H1 (cell line): ENCODE data around the gene HJURP. TPM values are rescaled to one million over a fixed set of nuclear protein-coding genes. Genes with fewer than 3 reads are reported as not detected.

Experiments used
- CTCF ChIA-PET: fragments of 300-600 bp; sonication (Branson Sonifier 250); formaldehyde crosslinking; loops from one replicate; lab custom pipeline; 2021; ENCODE audit not compliant: partially characterized antibody; lab: Charles Lee
- POLR2A ChIA-PET: fragments of 300-600 bp; sonication (Branson Sonifier 250); formaldehyde crosslinking; loops from one replicate; lab custom pipeline; 2021; ENCODE audit warnings: inconsistent platforms; ENCODE audit not compliant: partially characterized antibody; lab: Charles Lee
- DNase-seq, 2 experiments: peaks; one replicate each; pipeline versions ENCODE4 v3.0.0 to v3.0.0-alpha.2; 2010 to 2022; ENCODE audit warnings: low spot score in 2 of 2, low read depth in 1 of 2, mixed read lengths in 1 of 2
- FAIRE-seq: peaks from 2 replicates; lab custom pipeline; 2011; peaks lifted over from hg19 to GRCh38; lab: Jason Lieb, UNC
- H2AFZ ChIP-seq: 2 replicates; pipeline ENCODE4 v1.8.1; 2012; ENCODE audit warnings: low read length, inconsistent platforms
- H2AK5ac ChIP-seq: 2 replicates; pipeline ENCODE4 v1.6.1; 2013; ENCODE audit warnings: low read depth, low read length
- H2BK120ac ChIP-seq: replicated peaks from 2 replicates; pipeline ENCODE3; 2013; ENCODE audit warnings: low read depth, low read length, inconsistent platforms
- H2BK12ac ChIP-seq: 2 replicates; pipeline ENCODE4 v1.6.1; 2013; ENCODE audit warnings: low read depth, low read length
- H2BK15ac ChIP-seq: 2 replicates; pipeline ENCODE4 v1.6.1; 2013; ENCODE audit warnings: low read length
- H2BK20ac ChIP-seq: 2 replicates; pipeline ENCODE4 v1.6.1; 2013; ENCODE audit warnings: low read length
- H2BK5ac ChIP-seq: 2 replicates; pipeline ENCODE4 v1.6.1; 2013; ENCODE audit warnings: low read depth, low read length
- H3K14ac ChIP-seq: 2 replicates; pipeline ENCODE4 v1.6.1; 2013; ENCODE audit warnings: inconsistent platforms; ENCODE audit not compliant: insufficient read length
- H3K18ac ChIP-seq: 2 replicates; pipeline ENCODE4 v1.6.1; 2013; ENCODE audit warnings: low read length; ENCODE audit errors: extremely low read depth
- H3K23ac ChIP-seq: 2 replicates; pipeline ENCODE4 v1.6.1; 2013; ENCODE audit warnings: inconsistent platforms; ENCODE audit not compliant: insufficient read length
- H3K23me2 ChIP-seq: 2 replicates; pipeline ENCODE4 v1.6.1; 2013; ENCODE audit warnings: low read depth, low read length
- H3K27ac ChIP-seq: 2 replicates; pipeline ENCODE4 v1.6.1; 2011; ENCODE audit warnings: low read depth, low read length, inconsistent platforms
- H3K27me3 ChIP-seq, 4 experiments: replicated peaks in 1 of 4; 1 replicate in 1 of 4; 2 replicates in 3 of 4; pipeline versions ENCODE4 v1.6.1 to v1.8.1; 2011 to 2013; ENCODE audit warnings: low read length in 3 of 4, mild to moderate bottlenecking in 3 of 4, inconsistent platforms in 2 of 4, mixed read lengths in 2 of 4, moderate library complexity in 1 of 4; ENCODE audit not compliant: control insufficient read depth in 3 of 4, insufficient read depth in 3 of 4; ENCODE audit errors: extremely low read depth in 1 of 4
- H3K36me3 ChIP-seq, 4 experiments: 2 replicates each; pipeline versions ENCODE4 v1.6.1 to v1.8.1; 2011 to 2013; ENCODE audit warnings: mild to moderate bottlenecking in 4 of 4, low read length in 3 of 4, moderate library complexity in 2 of 4, control low read depth in 1 of 4, inconsistent platforms in 1 of 4; ENCODE audit not compliant: insufficient read depth in 4 of 4, control insufficient read depth in 2 of 4
- H3K4ac ChIP-seq: replicated peaks from 2 replicates; pipeline ENCODE3; 2013; ENCODE audit warnings: low read length, low read depth, mixed read lengths, inconsistent platforms; ENCODE audit not compliant: insufficient read length
- H3K4me1 ChIP-seq, 4 experiments: replicated peaks in 1 of 4; 1 replicate in 1 of 4; 2 replicates in 3 of 4; pipeline versions ENCODE4 v1.6.1 to v1.8.1; 2011 to 2013; ENCODE audit warnings: low read length in 3 of 4, inconsistent platforms in 2 of 4, mixed read lengths in 1 of 4; ENCODE audit not compliant: insufficient read depth in 4 of 4, control insufficient read depth in 3 of 4
- H3K4me2 ChIP-seq, 2 experiments: 2 replicates each; pipeline versions ENCODE4 v1.6.1 to v1.8.1; 2011 to 2013; ENCODE audit warnings: low read depth in 2 of 2, low read length in 2 of 2, control low read depth in 1 of 2, inconsistent platforms in 1 of 2, mild to moderate bottlenecking in 1 of 2; ENCODE audit not compliant: insufficient read depth in 1 of 2
- H3K4me3 ChIP-seq, 4 experiments: fragments of 200-600, 300-600 bp in 1 of 4; sonication (generic), shearing (Covaris generic), sonication (Bioruptor Twin) in 1 of 4; 2 replicates each; pipeline versions ENCODE4 v1.5.1 to v1.8.1; 2011 to 2016; ENCODE audit warnings: low read length in 4 of 4, low read depth in 3 of 4, control low read depth in 2 of 4, inconsistent platforms in 2 of 4, mild to moderate bottlenecking in 2 of 4, mixed read lengths in 1 of 4, moderate library complexity in 1 of 4; ENCODE audit not compliant: insufficient read depth in 2 of 4; ENCODE audit errors: extremely low read depth in 1 of 4
- H3K56ac ChIP-seq: replicated peaks from 2 replicates; pipeline ENCODE3; 2013; ENCODE audit warnings: low read depth, mild to moderate bottlenecking, mixed read lengths, low read length, inconsistent platforms; ENCODE audit not compliant: insufficient read length
- H3K79me1 ChIP-seq: 2 replicates; pipeline ENCODE4 v1.6.1; 2013; ENCODE audit warnings: low read depth, low read length, control low read depth
- H3K79me2 ChIP-seq, 2 experiments: 2 replicates each; pipeline versions ENCODE4 v1.6.1 to v1.8.1; 2012 to 2013; ENCODE audit warnings: low read length in 2 of 2, mild to moderate bottlenecking in 2 of 2, inconsistent platforms in 1 of 2; ENCODE audit not compliant: insufficient read depth in 2 of 2, control insufficient read depth in 1 of 2
- H3K9ac ChIP-seq, 4 experiments: replicated peaks in 1 of 4; 1 replicate in 1 of 4; 2 replicates in 3 of 4; pipeline versions ENCODE4 v1.6.1 to v1.8.1; 2011 to 2013; ENCODE audit warnings: low read depth in 3 of 4, low read length in 3 of 4, control low read depth in 2 of 4, mild to moderate bottlenecking in 2 of 4, moderate library complexity in 2 of 4, inconsistent platforms in 1 of 4; ENCODE audit errors: extremely low read depth in 1 of 4
- H3K9me3 ChIP-seq, 2 experiments: 2 replicates each; pipeline versions ENCODE4 v1.6.1 to v1.8.1; 2012 to 2013; ENCODE audit warnings: mild to moderate bottlenecking in 2 of 2, moderate library complexity in 2 of 2, control low read depth in 1 of 2, inconsistent platforms in 1 of 2, low read depth in 1 of 2, low read length in 1 of 2, mixed read lengths in 1 of 2; ENCODE audit not compliant: insufficient read depth in 2 of 2
- H4K20me1 ChIP-seq, 2 experiments: replicated peaks in 1 of 2; 2 replicates each; pipeline versions ENCODE3 to v1.8.1; 2011 to 2013; ENCODE audit warnings: inconsistent platforms in 2 of 2, low read length in 2 of 2, mild to moderate bottlenecking in 1 of 2; ENCODE audit not compliant: insufficient read depth in 2 of 2, control insufficient read depth in 1 of 2
- H4K5ac ChIP-seq: 2 replicates; pipeline ENCODE4 v1.6.1; 2013; ENCODE audit warnings: low read length, low read depth, mixed read lengths, inconsistent platforms; ENCODE audit not compliant: insufficient read length
- H4K8ac ChIP-seq: 2 replicates; pipeline ENCODE4 v1.8.0; 2013; ENCODE audit warnings: mild to moderate bottlenecking, moderate library complexity, low read length, inconsistent platforms; ENCODE audit not compliant: insufficient read depth; ENCODE audit errors: extremely low read depth
- H4K91ac ChIP-seq: replicated peaks from 2 replicates; pipeline ENCODE3; 2013; ENCODE audit warnings: low read length, mixed read lengths, inconsistent platforms; ENCODE audit not compliant: insufficient read length
- CEBPB ChIP-seq: IDR thresholded peaks from 2 replicates; pipeline ENCODE4 v1.6.1; 2012; ENCODE audit warnings: low read depth, low read length
- GTF2F1 ChIP-seq: IDR thresholded peaks from 2 replicates; pipeline ENCODE4 v1.6.1; 2012; ENCODE audit warnings: low read depth, low read length, improper control_type of control experiment, borderline replicate concordance
- RAD21 ChIP-seq, 2 experiments: IDR thresholded peaks in 1 of 2; conservative IDR thresholded peaks in 1 of 2; 2 replicates each; pipeline ENCODE4 v1.6.1; 2011; ENCODE audit warnings: low read depth in 2 of 2, low read length in 2 of 2, improper control_type of control experiment in 1 of 2, inconsistent platforms in 1 of 2, mild to moderate bottlenecking in 1 of 2, moderate library complexity in 1 of 2
- RBBP5 ChIP-seq: IDR thresholded peaks from 2 replicates; pipeline ENCODE4 v1.7.1; 2012; ENCODE audit warnings: low read depth, mild to moderate bottlenecking, inconsistent platforms, low read length, moderate library complexity, borderline replicate concordance
- RXRA ChIP-seq: IDR thresholded peaks from 2 replicates; pipeline ENCODE4 v1.6.1; 2011; ENCODE audit warnings: low read depth, mild to moderate bottlenecking, low read length, moderate library complexity; ENCODE audit not compliant: insufficient read depth
- SIX5 ChIP-seq: IDR thresholded peaks from 2 replicates; pipeline ENCODE4 v1.6.1; 2011; ENCODE audit warnings: mild to moderate bottlenecking, low read depth, low read length
- SP4 ChIP-seq: IDR thresholded peaks from 2 replicates; pipeline ENCODE4 v1.6.1; 2012; ENCODE audit warnings: low read length, inconsistent platforms
- TCF12 ChIP-seq: IDR thresholded peaks from 2 replicates; pipeline ENCODE4 v1.6.1; 2011; ENCODE audit warnings: low read depth, mild to moderate bottlenecking, low read length
- WGBS, 2 experiments: shearing (Covaris generic) in 1 of 2; methylation state at CpG; one replicate each; pipeline versions ENCODE4 v1.1.6 to v1.1.7; 2013 to 2015; ENCODE audit warnings: low lambda C conversion rate in 2 of 2, mixed read lengths in 2 of 2, inconsistent platforms in 1 of 2, low coverage in 1 of 2, missing lambda C conversion rate in 1 of 2; ENCODE audit not compliant: insufficient replicate concordance in 2 of 2, insufficient coverage in 1 of 2, insufficient read length in 1 of 2; ENCODE audit errors: extremely low coverage in 1 of 2, missing lambda C conversion rate in 1 of 2; 5-methylcytosine and 5-hydroxymethylcytosine counted together
- polyA plus RNA-seq, 7 experiments: library from polyadenylated mRNA; depleted of rRNA in 3 of 7; stranded (reverse) in 5 of 7; unstranded in 2 of 7; fragments of >200 nt in 5 of 7; fragments of 200-250 nt in 2 of 7; gene quantifications; 1 replicate in 5 of 7; 2 replicates in 1 of 7; 4 replicates in 1 of 7; pipeline versions ENCODE4 v1.2.1 to v1.2.3, GENCODE V29; 2011 to 2013; ENCODE audit warnings: missing spikeins in 2 of 7, mixed read lengths in 2 of 7
- total RNA-seq: library from RNA; stranded (reverse); fragmentation: NEBNext Ultra II Directional; extraction: Animal tissue kit (Norgen Biotek cat#: 25700); gene quantifications from 2 replicates; pipeline ENCODE4 v1.2.1, GENCODE V29; 2021
- TF ChIP-seq, protein P1 (sequence below): IDR thresholded peaks from 2 replicates; pipeline ENCODE4 v1.6.1; 2011; ENCODE audit warnings: low read length, improper control_type of control experiment
- TF ChIP-seq, protein P2 (sequence below): IDR thresholded peaks from 2 replicates; pipeline ENCODE4 v1.6.1; 2011; ENCODE audit warnings: low read depth, mild to moderate bottlenecking, low read length; ENCODE audit not compliant: insufficient read depth
- TF ChIP-seq, protein P3 (sequence below): IDR thresholded peaks from 2 replicates; pipeline ENCODE4 v1.6.1; 2012; ENCODE audit warnings: inconsistent platforms

Gene HJURP
- total and polyA plus RNA-seq, 2 of the 8 experiments (the other 6 are each of a cell fraction or from before 2014, with no cell fraction given): 49.3 to 60.5 TPM

DNA sequence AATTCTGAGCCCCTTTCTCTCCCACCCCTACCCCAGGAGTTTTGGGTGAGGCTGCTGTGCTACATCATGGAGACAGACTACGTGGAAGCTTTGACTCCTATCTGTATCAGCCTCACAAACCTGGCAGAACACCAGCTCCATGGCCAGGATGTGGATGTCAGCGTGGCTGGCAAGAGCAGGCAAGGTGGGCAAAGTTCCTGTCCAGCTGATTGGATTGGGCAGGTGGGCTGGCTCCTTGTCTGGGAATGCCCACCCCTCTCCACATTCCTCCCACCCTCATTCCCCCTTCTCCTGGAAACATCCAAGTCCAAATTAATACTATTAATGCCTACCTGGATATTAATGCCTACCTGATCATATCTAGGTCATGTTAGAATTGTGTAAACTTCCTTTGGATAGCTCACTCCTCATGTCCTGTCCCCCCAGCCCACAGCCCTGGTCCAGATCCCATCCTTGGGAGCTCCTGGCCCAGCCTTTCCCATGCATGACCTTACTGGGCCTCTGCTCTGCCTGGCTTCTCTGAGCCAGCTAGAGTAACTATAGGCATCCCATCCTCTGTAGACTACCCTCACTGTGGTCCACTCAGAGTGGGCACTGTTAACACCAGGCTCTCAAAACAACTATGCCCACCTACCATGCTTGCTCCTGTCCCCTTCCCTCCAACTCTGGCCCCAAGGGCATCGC is 52.1 kb downstream of the HJURP start:
- no peaks in the 10 kb centered on the region for H3K27me3 ChIP-seq
- no peak overlapping the region for H3K4me3 ChIP-seq
- H2AK5ac ChIP-seq: no peak overlapping the region
- H3K4me1 ChIP-seq: no peaks in the 10 kb centered on the region
- no peak overlapping the region for H3K27ac ChIP-seq
- no peak overlapping the region for H3K9ac ChIP-seq
- H2BK15ac ChIP-seq: no peak overlapping the region
- FAIRE-seq (no peak), DNase-seq (peak in 1 of 2 experiments; percentile 6)
- H4K8ac ChIP-seq: no peak overlapping the region
- H3K79me1 ChIP-seq: no peaks in the 10 kb centered on the region
- no peak overlapping the region for H2BK120ac ChIP-seq
- H3K18ac ChIP-seq: no peak overlapping the region
- H2BK20ac ChIP-seq: no peak overlapping the region
- no peaks in the 10 kb centered on the region for H4K20me1 ChIP-seq
- no peak overlapping the region for H3K4ac ChIP-seq
- H3K14ac ChIP-seq: no peak overlapping the region
- H3K23ac ChIP-seq: no peak overlapping the region
- no peak overlapping the region for H2BK12ac ChIP-seq
- H3K56ac ChIP-seq: no peak overlapping the region
- no peak overlapping the region for H4K91ac ChIP-seq
- no peaks in the 10 kb centered on the region for H3K36me3 ChIP-seq
- CTCF ChIA-PET: interaction anchor here (1.0 kb wide), 1 partner anchor 17 kb away, joined by 3 read pairs; no protein-coding TSS in a partner anchor
- H3K9me3 ChIP-seq: peaks cover 0 to 4% of the 10 kb centered on the region in 2 experiments; a peak in 3 of 4 replicates
- POLR2A ChIA-PET: no interaction called here
- no peaks in the 10 kb centered on the region for H3K79me2 ChIP-seq
- H3K23me2 ChIP-seq: no peaks in the 10 kb centered on the region
- no peak overlapping the region for H4K5ac ChIP-seq
- H2AFZ ChIP-seq: no peak overlapping the region
- H3K4me2 ChIP-seq: no peak overlapping the region
- H2BK5ac ChIP-seq: no peak overlapping the region
- WGBS, 2 experiments: 81% methylated on average over 3 of the region's 3 CpGs; no CpG with 5 or more reads in 1 of the 2 experiments
- no peak for TF ChIP-seq CEBPB
- no peak for TF ChIP-seq RXRA
- TF ChIP-seq GTF2F1: no peak
- TF ChIP-seq RBBP5: no peak
- TF ChIP-seq, protein P1, sequence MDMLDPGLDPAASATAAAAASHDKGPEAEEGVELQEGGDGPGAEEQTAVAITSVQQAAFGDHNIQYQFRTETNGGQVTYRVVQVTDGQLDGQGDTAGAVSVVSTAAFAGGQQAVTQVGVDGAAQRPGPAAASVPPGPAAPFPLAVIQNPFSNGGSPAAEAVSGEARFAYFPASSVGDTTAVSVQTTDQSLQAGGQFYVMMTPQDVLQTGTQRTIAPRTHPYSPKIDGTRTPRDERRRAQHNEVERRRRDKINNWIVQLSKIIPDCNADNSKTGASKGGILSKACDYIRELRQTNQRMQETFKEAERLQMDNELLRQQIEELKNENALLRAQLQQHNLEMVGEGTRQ: no peak
- TF ChIP-seq, protein P2, sequence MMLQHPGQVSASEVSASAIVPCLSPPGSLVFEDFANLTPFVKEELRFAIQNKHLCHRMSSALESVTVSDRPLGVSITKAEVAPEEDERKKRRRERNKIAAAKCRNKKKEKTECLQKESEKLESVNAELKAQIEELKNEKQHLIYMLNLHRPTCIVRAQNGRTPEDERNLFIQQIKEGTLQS: no peak
- TF ChIP-seq SP4: no peak
- TF ChIP-seq SIX5: no peak
- TF ChIP-seq, protein P3, sequence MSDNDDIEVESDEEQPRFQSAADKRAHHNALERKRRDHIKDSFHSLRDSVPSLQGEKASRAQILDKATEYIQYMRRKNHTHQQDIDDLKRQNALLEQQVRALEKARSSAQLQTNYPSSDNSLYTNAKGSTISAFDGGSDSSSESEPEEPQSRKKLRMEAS: no peak
- TF ChIP-seq RAD21 (IDR thresholded peaks at IDR 0.05 in 1 of 2, conservative IDR thresholded peaks at IDR 0.05 in 1 of 2; ENCODE audit: low read depth in 2 of 2, low read length in 2 of 2): no peak
- TF ChIP-seq TCF12: no peak
